ENCODE results near the gene CFTR.

DNA sequence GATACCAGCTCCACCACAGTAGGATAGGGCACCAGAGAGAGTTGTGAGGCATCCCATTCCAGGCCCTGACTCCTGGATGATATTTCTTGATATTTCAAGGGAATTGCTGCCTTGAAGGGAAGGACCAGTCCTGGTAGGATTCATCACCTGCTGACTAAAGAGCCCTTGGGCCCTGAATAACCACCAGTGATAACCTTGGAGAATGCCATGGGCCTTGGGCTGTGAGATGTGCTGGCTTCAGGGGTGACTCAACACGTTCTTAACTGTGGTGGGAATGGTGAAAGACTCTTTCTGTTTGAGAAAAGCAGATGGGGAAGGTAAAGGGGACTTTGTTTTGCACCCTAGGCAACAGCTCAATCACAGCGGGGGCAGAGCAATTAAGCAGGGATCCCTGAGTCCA is 31.2 kb upstream of the CFTR start:
- no peak for TF ChIP-seq EZH2 (IDR thresholded peaks at IDR 0.05; ENCODE audit: low read length, missing control alignments)
- TF ChIP-seq, protein P1, sequence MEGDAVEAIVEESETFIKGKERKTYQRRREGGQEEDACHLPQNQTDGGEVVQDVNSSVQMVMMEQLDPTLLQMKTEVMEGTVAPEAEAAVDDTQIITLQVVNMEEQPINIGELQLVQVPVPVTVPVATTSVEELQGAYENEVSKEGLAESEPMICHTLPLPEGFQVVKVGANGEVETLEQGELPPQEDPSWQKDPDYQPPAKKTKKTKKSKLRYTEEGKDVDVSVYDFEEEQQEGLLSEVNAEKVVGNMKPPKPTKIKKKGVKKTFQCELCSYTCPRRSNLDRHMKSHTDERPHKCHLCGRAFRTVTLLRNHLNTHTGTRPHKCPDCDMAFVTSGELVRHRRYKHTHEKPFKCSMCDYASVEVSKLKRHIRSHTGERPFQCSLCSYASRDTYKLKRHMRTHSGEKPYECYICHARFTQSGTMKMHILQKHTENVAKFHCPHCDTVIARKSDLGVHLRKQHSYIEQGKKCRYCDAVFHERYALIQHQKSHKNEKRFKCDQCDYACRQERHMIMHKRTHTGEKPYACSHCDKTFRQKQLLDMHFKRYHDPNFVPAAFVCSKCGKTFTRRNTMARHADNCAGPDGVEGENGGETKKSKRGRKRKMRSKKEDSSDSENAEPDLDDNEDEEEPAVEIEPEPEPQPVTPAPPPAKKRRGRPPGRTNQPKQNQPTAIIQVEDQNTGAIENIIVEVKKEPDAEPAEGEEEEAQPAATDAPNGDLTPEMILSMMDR (conservative IDR thresholded peaks at IDR 0.05 in 1 of 2, IDR thresholded peaks at IDR 0.05 in 1 of 2; ENCODE audit: low read depth in 1 of 2, low read length in 2 of 2) = no peak

Data from fibroblast of lung (primary cell).